GM21423 (cell line): ENCODE measurements around the gene GTF2IRD1.
"Not testable (repeated sequence)": the region's sequence is repeated elsewhere in the genome, so short reads cannot be mapped to it uniquely, and the experiment has no call there.

Experiments
- ATAC-seq: cut with Tn5 transposase; IDR thresholded peaks from one replicate; pipeline ENCODE4 v1.9.1; 2021; ENCODE audit warnings: mild to moderate bottlenecking, moderate library complexity; ENCODE audit not compliant: unreplicated experiment

Gene GTF2IRD1

DNA sequence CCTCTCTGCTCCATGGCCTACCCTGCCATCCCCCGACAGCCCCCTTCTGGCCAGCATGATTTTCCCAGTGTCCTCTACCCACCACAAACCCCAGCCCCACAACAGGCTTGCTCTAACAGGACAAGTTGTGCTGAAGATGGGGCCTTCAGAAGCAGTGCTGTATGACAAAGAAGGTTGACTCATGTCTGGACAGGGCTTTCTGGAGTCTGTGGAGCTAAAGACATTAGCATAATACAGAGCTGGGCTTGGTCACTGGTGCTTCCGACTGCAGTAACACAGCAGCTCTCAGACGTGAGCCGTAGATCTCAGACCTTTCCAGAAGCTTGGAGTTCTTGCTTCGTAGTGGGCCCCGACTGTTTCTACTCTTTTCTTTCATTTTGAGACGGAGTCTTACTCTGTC is 100.5 kb downstream of the GTF2IRD1 start:
- ATAC-seq: no peak

DNA sequence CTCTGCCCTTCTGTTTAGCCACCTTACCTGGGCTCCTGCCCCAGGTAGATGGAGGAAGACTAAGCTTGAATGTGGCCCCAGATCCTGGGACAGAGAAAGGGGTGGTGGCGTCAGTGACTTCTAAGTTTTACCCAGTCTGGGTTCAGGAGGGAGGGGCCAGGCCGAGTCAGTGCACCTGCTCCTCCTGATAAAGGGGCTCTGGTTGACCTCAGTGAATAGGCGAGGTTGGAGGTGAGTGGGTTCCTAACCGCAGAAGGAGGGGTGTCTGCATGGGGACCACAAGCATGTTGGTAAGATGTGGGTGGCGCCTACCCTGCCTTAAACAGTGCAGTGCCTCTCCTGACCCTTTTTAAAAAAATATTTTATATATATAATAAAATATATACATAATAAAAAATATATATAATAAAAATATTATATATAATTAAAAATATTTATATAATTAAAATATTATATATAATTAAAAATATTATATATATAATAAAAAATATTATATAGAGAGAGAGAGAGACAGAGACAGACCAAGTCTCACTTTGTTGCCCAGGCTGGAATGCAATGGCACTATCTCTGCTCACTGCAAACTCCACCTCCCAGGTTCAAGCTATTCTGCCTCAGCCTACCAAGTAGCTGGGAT is 106.5 kb downstream of the GTF2IRD1 start:
- no peak for ATAC-seq

DNA sequence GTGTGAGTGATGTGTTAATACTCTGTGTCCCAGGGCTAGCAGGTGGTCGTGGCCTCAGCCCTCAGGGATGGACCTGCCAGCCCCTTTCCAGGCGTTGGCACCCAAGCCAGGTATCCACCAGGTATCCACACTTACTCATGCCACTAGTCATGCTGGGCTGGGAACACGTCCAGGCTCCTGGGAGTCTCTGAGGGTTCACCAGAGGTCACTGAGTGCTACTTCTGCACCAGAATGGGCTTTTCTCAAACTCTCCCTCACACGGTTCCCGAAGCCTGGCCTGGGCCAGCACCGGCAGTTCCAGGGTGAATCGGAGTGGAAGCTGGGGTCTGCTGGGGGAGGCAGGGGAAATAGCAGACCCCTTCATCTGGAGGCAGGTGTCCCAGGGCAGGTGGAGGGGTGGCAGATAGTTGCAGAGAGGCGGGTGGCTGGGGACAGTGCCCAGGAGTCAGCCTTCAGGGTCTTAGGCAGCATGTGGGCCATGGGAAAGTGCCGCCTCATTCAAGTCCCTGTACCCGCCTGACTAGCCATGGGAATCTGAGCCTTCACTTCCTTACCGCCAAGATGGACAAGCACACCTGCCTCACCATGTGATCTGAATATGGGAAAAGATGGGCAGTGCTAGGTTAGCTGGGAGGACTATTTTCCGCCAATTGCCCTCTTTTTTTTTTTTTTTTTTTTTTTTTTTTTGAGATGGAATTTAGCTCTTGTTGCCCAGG is 108.3 kb downstream of the GTF2IRD1 start:
- ATAC-seq: no peak

DNA sequence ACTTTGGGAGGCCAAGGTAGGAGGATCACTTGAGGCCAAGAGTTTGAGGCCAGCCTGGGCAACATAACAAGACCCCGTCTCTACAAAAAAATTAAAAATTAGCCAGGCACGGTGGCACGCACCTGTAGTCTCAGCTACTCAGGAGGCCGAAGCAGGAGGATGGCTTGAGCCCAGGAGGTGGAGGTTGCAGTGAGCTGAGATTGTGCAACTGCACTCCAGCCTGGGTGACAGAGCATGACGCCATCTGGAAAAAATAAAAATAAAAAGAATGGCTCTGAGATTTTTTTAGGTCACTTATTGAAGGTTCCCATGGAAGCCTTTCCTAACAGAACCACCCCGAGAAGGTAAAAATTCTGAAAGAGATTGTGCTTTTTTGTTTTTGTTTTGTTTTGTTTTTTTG is 109.9 kb downstream of the GTF2IRD1 start:
- ATAC-seq: not testable (repeated sequence)

DNA sequence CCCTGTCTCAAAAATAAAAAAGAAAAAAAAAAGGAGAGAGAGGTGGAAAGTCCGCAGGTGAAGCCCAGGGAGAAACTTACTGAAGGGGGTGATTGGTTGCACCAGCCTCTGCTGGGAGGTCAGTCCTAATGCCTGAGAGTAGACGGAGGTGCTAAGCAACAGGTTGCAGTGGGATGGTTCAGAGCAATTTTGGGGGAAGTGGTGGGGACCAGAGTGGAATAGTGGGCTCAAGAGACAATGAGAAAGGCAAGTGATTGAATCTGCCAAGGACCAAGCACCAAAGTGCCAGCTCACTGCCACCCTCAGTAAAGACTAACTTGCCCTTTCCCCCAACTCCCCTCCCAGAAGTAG is 113.6 kb downstream of the GTF2IRD1 start:
- ATAC-seq: no peak

DNA sequence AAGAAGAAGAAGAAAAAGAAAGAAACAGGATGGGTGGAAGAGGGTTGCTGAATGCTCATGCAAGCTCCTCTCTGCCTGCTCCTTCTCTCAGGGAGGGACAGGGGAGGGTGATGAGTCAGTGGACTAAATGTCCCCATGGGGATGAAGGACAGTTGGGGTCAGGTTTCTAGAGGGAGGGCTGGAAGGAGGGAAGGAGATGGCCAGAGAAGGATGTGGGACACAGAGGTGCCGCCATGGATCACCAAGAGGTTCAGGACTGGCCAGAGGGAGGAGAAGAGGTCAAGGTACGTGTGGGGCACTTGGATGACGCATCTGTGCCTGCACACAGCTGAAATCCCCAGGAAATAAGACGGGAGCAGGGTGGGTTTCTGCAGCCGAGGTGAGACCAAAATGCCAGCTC is 115.0 kb downstream of the GTF2IRD1 start:
- no peak for ATAC-seq

DNA sequence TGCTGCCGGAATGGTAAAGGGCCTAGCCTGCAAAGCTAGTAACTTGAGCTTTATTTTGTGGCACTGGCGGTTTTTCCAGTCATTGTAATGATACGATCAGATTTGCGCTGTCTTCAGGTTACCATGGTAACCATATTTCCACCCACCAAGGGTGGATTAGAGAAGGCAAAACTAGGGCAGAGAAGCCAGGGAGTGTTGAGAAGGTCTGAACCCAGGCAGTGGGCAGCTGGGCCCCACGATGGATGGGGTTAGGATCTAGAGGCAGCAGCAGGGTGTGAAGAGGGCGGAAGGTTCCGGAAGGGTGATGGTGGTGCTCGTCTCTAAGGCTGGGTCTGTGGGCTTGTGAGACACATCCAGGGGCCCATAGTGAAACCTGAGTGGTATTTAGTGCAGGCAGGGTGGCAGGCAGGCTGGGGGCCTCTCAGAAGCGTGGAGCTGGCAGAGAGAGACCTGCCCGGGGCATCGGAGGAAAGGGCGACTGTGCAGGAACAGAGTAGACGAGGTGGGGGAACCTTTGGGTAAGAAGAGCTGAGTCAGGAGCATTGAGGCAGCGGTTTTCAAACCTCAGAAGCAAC is 115.9 kb downstream of the GTF2IRD1 start:
- no peak for ATAC-seq

DNA sequence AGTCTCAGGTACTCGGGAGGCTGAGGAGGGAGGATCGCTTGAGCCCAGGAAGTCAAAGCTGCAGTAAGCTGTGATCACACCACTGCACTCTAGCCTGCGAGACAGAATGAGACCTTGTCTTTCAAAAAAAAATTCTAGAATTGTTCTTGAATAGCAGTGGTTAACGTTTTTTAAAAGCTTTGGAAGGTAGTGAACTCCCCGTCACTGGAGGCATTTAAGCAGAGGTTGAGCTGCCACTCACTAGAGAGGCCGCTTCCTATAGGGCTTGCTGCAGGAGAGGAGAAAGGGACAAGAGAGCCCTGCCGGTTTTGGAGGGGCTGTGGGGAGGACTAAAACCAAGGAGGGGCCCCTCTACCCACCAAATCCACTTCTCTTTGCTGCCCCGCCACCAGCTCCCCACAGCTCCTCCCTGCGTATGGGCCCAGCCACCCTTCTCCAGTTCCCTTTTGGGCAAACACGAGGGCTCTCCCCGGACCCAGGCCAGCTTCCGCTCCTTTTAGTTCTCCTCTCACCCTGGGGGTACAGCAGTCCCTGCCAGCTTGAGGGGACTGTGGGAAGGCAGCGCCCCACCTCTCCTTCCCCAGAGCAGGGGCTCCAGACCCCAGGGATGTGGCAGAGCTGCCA is 116.9 kb downstream of the GTF2IRD1 start:
- no peak for ATAC-seq

DNA sequence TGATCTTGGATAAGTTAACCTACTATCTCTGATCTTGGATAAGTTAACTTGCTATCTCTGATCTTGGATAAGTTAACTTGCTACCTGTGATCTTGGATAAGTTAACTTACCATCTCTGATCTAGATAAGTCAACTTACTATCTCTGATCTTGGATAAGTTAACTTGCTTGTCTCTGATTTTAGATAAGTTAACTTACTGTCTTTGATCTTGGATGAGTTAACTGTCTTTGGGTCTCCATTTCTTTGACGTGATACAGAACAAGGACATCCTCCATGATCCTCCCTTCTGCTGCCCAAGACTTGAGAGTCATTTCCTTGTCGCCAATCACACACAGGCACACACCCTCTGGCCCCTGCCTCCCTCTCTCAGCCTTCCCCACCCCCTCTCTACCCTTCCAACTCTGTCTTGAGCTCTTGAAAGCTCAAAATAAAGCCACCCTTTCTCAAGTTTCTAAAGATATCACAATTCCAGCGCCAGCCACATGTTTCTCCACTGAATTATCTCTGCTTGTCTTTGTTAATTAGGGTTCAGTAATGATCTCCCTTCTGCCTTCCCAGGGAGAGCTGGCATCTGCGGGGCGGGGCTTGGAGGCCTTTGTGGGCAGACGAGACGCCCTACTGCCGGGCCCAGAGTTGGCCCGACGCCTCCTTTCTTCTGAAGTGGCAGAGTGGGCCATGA is 118.7 kb downstream of the GTF2IRD1 start:
- no peak for ATAC-seq

DNA sequence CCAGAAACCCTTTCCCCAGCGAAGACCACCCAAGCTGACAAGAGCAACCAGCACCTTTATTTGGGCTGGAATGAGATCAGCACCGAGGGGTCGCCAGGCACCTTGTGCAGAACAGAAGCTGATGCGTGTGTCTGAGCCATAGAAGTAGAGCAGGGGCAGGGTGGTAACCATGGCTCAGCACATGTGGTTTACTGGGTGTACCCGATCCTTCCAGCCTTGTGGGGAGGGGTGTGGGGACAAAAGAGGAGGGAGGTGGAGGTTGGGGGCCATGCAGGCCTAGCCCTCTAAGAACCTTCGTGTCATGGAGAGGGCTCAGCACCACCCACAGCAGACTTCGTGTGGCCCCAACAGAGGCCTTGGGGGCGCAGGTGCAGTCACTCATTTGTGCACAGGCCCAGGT is 119.8 kb downstream of the GTF2IRD1 start:
- no peak for ATAC-seq

DNA sequence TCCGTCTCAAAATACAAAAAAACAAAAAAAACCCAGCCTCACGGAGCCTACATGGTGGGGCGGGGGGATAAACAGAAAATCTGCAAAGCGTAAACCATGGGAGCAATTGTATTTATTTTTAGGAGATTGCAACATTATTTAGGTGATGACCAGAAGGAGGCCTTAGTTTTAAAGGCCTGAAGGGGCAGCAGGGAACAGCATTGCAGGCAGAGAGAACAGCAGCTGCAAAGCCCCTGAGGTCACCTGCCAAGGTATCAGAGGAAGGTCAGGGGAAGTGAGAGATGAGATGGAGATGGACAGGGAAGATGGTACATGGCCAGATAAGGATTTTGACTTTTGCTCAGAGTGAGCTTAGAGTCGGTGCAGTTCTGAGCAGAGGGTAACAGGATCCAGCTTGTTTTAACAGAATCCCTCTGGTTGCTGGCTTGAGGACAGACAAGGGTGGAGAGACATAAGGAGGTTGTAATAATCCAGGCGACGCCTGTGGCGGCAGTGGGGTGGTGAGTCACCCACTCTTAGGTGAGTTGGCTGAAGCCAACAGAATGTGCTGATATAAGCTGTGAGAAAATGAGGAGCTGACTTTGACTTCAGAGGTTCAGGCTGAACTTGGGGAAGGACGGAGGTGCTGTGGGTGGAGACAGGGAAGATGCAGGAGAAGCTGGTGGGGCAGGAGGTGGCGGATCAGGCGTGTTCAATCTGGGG is 121.5 kb downstream of the GTF2IRD1 start:
- ATAC-seq: no peak

DNA sequence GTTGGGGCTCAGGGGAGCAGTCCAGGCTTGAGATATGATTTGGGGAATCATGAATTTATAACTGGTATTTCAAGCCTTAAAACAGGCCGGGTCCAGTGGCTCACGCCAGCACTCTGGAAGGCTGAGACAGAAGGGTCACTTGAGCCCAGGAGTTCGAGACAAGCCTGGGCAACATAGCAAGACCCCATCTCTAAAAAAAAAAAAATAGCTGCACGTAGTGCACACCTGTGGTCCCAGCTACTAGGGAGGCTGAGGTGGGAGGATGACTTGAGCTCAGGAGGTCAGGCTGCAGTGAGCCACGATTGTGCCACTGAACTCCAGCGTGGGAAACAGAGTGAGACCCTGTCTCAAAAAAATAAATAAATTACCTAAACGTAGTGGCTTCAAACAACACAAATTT is 122.1 kb downstream of the GTF2IRD1 start:
- no peak for ATAC-seq

DNA sequence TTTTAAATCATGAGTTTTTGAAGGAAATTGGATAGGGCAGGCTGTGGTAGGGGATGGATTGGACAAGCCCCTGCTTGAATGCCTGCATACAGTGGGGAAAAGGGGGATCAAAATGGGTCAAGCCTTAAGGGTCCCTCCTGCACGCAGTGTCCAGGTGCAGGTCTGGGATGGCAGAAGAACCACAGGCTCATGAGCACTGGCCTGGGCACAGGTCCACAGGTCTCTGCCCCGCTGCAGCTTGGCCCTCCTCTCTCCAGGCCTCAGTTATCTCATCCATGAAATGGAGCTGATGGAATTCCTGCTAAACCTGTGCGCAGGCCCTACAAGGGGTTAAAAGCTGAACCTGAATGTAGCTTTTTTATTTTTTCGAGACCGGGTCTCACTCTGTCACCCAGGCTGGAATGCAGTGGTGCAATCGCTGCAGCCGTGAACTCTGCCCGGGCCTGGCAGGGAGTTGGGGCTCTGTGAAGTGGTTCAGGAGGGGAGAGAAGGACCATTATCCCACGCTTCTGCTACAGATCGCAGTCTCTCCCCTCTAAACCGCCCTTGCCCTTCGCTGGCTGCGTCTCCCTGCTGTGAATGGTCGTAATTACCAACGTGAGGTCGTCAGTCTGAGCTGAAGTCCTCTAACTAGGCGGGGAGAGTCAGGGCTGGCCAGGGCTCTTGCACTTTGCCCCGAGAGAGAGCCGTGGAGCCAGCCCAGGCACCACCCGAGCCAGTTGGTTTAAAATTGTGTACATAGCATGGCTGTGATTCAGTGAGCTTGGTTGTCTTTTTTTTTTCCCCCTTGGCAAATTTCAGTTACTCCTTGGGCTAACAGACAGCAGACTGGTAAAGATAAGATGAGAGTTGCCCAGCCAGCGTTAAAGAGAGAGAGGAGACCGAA is 126.3 kb downstream of the GTF2IRD1 start:
- no peak for ATAC-seq

DNA sequence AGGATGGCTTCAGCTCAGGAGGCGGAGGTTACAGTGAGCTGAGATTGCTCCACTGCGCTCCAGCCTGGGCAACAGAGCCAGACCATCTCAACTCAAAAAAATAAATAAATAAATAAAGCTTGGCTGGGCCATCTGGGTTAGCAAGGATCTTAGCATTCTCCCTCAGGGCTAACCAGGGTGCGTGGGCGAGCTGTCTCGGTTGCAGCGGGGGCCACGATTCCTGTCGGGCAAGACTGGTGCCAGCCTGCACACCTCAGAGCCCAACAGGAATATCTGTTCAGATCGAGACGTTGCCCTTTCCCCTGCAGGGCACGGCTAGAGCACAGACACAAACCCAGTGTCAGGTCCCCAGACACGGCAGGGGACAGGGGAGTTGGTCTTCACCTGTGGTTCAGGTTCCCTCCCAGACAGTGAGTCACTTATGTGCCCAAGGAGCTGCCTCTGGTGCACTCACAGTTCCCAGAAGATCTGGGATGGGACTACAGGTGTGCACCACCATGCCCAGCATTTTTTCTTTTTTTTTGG is 128.3 kb downstream of the GTF2IRD1 start:
- ATAC-seq: no peak

DNA sequence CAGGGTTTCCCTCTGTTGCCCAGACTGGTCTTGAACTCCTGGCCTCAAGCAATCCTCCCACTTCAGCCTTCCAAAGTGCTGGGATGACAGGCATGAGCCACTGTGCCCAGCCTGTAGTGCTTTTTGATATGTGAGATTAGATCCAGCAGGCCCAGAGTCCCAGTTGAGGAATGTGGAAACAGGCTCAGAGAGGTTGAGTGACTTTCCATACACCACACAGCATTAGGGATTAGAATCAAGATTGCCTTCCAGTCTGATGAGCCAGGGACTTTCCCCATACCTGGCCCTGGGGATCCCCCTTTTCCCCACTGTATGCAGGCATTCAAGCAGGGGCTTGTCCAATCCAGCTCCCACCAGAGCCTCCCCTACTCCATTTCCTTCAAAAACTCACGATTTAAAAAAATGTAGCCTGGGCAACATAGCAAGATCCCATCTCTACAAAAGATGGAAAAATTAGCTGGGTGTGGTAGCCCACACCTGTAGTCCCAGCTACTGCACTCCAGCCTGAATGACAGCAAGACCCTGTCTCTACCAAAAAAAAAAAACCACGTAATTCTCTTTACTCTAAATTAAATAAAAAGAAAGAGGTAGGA is 128.8 kb downstream of the GTF2IRD1 start:
- ATAC-seq: no peak

DNA sequence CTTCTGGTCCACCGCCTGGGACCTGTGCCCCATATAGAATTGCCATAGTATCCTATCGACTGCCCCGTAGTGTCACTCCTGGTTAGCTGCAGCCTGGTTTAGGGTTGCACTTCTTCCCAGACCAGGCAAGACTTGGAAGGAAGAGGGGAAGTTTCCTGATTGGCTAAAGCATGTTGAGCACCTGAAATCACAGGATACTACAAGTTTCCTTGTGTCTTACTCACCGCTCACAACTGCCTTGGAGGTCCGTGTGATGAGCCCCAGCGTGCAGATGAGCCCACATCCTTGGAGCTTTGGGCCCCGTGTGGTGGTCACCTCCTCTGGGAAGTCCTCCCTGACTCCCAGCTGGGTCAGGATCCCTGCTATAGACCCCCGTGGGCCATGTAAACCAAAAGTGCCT is 129.9 kb downstream of the GTF2IRD1 start:
- no peak for ATAC-seq

DNA sequence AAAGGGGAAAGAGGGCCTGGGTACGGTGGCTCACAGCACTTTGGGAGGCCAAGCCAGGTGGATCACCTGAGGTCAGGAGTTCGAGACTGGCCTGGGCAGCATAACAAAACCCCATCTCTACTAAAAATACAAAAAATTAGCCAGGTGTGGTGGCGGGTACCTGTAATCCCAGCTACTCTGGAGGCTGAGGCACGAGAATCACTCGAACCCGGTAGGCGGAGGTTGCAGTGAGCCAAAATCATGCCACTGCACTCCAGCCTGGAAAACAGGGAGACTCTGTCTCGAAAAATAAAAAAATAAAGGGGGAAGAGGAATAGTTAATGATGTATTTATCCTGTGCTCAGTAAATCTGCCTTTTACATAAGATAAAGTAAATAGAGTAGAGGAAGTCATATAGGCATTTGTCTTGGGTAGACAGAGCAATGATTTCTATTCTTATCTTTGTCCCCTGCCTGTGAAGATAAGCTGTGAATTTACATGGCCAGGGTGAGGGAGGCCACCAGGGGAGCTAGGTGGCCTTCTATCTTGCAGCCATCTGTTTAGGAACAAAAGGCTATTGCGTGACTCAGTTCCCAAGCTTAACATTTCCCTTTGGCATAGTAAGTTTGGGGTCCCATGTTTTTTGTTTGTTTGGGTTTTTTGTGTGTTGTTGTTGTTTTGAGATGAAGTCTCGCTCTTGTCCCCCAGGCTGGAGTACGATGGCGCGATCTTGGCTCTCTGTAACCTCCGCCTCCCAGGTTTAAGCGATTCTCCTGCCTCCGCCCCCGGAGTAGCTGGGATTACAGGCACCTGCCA is 130.7 kb downstream of the GTF2IRD1 start:
- ATAC-seq: no peak

DNA sequence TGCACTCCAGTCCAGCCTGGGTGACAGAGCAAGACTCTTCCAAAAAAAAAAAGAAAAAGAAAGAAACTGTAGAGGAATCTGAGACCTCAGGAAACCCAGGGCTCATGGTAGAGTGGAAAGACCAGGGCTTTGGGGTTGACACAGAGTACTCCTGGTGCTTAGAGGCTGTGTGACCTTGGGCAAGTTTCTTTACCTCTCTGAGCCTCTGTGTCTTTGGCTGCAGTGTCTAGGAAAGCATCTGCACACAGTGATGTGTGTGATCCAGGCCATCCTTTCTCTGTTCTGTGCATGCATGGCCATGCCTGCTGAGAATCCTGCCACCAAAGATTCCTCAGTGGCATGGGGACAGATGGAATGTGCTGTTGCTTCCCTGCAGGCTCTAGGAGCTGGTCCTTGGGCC is 132.1 kb downstream of the GTF2IRD1 start:
- no peak for ATAC-seq
